Measurements from ENCODE around the gene ANXA3.
"Not testable (repeated sequence)": the region's sequence is repeated elsewhere in the genome, so short reads cannot be mapped to it uniquely, and the experiment has no call there.

Gene ANXA3

DNA sequence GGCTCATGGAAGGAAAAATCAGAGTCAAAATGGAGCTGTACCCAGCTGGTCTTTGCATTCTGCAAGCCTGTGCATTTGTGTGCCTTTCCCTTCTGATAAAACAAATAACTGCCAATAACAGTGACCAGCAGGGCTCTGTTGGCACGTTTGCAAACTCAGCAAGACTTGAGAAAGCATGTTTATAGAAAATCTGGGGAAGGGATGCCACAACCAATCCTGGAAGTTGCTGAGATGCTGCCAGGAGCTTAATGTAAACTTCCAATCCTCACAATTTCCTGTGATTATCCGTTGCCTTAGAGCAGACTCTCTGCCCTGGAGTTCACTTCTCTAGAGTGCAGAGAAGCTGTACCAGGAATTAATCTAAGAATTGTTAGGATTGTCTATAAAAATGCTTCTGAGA, 6.9 kb upstream of the ANXA3 start:
- DNase-seq = no peak

DNA sequence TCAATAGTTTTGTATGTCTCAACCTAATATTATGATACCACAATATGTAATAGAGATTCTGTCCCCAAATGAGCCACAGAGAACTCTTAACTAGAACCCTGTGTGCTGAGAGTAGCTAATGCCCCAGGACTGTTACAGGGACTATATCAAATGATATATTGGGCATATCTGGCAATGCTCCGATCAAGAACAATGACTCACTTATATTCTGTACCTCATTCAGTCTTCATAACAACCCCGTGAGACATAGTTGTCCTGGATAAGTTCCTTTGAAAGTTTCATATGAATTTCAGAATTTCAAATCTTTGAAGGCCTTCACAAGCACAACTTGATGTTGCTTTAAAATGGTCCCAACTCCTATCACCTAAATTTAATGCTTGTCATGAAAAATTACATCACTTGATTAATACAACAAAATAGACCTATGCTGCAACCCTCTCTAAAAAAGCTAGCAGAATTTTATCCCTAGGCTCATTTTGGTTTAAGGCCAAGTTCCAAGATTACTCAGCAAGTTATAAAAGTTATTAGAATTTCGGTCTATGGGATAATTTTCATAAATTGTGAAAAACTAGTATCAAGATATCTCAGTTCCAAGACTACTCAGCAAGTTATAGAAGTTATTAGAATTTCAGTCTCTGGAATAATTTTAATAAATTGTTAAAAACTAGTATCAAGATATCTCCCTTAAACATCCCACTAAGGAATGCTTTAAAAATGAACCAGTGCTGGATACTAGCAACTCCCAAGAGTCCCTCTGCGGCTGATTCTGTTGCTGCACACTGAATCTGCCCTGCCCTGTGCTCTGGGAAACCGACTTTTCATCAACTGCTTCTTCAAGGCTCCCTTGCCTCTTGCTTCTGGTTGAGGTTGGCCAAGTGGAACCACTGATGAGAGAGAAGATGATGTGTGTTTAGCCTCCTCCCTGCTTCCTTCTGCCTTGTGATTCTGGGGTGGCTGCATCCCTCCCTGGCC, 6.0 kb upstream of the ANXA3 start:
- no peak for DNase-seq

DNA sequence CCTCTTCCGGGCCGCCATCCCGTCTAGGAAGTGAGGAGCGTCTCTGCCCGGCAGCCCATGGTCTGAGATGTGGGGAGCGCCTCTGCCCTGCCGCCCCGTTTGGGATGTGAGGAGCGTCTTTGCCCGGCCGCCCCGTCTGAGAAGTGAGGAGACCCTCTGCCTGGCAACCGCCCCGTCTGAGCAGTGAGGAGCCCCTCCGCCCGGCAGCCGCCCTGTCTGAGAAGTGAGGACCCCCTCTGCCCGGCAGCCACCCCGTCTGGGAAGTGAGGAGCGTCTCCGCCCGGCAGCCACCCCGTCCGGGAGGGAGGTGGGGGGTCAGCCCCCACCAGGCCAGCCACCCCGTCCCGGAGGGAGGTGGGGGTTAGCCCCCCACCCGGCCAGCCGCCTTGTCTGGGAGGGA, 3.7 kb upstream of the ANXA3 start:
- not testable (repeated sequence) for DNase-seq

- not testable (repeated sequence) for DNase-seq
Observed at GRCh38 chr4:78548889-78549288, 2.7 kb upstream of the ANXA3 start.

DNA sequence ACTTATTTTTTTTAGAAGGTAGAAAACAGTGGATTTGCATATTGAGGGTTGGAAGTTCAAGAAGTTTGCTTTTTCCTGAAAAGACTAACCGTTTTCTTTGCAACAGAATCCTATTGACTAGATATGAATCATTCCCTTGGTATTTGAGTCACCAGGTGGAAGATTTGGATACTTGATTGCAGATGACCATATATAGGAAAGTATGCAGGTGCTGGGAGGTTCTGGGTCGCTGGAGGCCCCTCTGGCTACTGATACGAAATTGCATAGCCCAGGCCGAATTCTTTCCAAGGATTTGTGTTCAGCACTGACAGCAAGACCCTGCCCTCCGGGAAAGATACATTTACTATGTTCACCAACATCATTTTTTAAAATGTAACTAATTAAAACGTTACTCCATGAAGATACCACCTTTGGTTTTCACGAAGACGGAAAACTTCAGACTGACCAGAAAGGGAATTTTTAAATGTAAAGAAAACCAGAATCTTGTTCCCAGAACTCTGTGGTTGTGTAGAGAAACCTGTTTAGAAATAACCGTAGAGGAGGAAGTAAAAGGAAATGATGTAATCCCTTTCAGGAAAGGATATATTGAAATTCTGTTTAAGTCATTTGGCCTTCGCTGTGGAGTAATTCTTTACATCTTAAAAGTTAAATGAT, 946 bp downstream of the ANXA3 start:
- DNase-seq = no peak

DNA sequence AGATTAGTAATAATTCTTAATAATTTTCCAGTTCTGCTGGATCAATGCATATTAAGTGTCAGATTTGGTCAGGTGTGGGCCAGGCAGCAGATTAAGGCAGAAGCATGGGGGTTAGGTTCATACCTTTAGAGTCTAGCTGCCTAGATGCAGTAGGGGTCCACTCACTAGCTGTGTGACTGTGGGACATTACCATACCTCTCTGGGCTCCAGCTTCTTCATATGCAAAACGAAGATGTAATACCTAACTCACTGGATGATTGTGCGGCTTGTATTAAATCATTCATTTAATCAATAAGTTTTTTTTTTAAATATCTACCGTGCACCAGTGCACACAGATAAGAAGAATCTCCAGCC, 1.4 kb downstream of the ANXA3 start:
- DNase-seq = no peak

DNA sequence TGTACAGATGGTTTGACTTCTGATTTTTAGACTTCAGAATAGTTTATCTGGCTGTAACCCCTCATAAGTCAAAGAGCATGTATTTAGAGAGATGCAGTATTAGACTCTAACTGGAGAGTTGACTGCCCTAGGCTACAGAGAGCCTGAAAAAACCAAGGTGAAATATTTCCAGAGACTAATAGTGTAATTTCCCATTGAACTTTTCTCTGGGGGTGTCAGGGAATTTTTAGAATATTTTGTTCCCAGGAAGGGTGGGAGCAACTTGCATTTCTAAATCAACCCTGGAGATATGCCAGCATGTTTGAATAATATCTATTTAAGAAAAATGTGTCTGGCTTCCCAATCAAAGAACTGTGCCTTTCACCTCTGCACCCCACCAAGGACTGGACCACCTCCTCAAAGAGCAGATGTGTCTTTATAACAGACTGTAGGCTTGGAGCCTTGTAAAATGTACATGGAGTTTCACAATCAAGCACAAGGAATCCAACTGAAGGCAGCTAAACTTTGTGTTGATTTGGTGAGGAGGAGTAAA, 2.0 kb downstream of the ANXA3 start:
- no peak for DNase-seq

DNA sequence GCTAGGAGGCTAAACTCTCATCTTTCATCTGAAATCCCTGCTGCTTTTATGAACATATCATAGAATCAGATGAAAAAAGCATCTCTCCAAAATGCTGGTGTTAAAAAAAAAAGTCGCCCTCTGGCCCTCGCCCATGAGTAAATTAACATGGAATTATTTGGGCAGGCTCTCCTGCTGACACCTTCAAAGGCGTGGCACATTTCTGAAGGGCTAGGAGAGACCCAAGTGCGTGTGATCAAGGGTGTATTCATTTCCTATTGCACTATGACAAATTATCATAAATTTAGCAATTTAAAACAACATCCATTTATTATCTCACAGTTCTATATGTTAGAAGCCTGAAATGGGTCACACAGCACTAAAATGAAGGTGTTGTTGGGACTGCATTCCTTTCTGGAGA, 5.1 kb downstream of the ANXA3 start:
- no peak for DNase-seq

GRCh38 chr4:78557841-78558240, 6.3 kb downstream of the ANXA3 start:
- no peak for DNase-seq

- no peak for DNase-seq
Observed at GRCh38 chr4:78558410-78558809, 6.8 kb downstream of the ANXA3 start.

DNA sequence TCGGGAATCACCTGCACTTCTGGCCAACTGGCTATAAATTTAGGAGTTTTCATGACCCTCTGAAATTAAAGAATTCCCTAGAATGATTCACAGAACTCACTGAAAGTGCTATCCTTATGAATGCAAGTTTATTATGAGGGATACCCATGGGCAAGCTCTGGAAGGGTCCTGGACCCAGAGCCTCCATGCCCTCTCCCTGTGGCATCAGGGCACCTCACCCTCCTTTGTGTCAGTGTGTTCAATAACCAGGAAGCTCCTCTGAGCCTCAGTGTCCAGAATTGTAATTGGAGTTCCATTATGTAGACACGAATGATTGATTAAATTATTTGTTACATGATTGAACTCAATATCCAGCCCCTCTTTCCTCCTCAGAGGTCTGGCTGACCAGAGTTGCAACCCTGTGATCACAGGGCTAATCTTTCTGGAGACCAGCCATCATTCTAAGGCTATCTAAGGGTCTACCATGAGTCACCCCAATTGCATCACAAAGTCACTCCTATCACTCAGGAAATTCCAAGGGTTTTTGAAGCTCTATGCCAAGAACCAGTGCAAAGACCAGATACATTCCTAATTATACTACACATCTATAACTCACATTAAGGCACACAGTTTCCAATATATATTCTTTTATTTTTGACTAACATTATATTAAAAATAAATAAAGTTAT, 8.9 kb downstream of the ANXA3 start:
- no peak for DNase-seq

- DNase-seq = no peak
Observed at GRCh38 chr4:78561677-78562076, 10.1 kb downstream of the ANXA3 start.

DNA sequence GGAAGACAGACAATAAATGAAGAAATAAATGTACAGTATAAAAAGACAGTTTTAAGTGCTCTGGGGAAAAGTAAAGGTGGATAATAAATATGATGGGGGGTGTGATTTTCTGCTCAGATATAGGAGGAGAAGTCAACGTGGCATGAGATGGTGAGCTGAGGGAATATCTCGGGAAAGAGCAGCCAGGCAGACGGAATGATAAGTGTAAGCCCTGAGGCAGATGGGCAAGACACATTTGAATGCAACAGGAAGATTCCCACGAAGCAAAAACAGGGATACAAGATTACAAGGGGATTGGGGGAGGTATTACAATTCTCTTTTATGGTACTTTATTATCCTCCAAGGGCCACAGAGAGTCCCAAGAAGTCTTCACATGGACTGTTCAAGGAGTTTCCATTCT, 11.1 kb downstream of the ANXA3 start:
- no peak for DNase-seq

- no peak for DNase-seq
Observed at GRCh38 chr4:78565971-78566372, 14.4 kb downstream of the ANXA3 start.

- no peak for DNase-seq
Observed at GRCh38 chr4:78566834-78567499, 15.4 kb downstream of the ANXA3 start.

GRCh38 chr4:78567500-78568060, 16.0 kb downstream of the ANXA3 start:
- no peak for DNase-seq

GRCh38 chr4:78568640-78569305, 17.2 kb downstream of the ANXA3 start:
- DNase-seq = no peak

DNA sequence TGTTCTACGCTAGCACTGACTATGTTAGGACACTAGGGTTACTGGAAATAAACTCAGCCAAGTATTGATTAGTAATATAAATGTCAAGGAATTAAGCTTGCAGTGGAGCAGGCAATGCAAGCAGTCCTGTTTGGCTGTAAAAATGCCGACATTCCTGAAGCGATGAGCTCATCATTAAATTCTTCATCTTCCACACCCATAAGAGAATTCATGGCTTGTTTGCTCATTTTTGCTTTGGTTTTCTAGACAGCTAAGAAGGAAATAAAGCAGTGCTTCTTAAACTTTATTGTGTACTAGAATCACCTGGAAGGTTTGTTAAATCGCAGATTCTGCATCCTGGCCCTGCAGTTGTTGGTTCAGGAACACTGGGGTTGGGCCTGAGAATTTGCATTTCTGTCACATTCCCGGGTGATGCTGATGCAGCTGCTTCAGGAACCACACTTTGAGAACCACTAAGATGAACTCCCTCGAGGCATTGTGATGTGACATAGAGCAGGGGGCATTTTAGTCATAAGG, 17.8 kb downstream of the ANXA3 start:
- DNase-seq = no peak

DNA sequence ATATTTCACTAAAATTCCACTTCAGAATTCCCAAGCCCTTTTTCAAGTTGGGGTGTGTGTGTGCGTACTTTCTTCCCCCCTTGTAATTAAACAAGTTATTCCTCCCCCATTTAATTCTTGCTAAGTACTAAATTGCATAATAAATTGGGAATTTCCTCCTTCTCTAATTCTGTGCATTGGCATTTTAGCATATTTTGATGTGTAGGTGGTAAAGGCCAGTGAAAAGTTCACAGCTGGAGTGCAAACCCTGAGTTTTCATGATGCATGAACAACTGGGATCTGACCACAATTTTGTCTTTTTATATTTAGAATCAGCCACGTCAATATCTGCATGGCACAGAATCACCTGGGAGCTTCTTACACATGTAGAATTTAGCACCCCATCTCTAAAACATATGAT, 18.5 kb downstream of the ANXA3 start:
- no peak for DNase-seq

GRCh38 chr4:78571804-78572203, 20.2 kb downstream of the ANXA3 start:
- no peak for DNase-seq

DNA sequence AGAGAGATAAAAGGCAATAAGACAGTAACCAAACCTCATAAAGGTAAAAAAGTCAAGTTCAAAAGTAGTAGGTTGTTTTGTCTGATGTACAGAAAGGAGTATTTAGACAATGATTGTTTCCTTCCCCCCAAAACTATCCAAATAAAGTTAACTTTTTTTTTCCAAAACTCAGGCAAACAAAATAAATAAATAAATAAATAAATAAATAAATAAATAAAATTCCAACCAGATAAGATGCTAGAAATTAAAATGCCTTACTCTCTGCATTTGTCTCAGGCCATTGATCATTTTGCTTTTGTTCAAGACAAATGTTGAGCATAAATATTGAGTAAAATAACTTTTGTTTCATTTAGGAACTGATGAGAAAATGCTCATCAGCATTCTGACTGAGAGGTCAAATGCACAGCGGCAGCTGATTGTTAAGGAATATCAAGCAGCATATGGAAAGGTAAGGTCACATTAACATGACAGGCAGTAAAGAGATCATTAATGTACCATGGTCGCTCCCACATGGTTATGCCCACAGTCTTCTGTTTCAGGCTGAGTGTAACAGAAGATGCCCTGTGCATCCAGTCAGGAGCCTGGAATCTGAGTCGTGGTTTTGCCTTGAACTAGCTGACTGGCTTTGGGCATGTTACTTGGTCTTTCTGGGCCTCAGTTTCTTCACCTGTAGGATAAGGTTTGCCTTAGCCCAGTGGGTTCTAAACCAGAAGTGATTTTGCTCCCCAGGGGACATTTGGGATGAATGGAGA, 27.3 kb downstream of the ANXA3 start:
- no peak for DNase-seq
